ENCODE results near the gene DOCK3. TPM values are rescaled to one million over a fixed set of nuclear protein-coding genes. Genes with fewer than 3 reads are reported as not detected.
A peak's percentile ranks its signal among the peaks of the same experiment; 100 is the strongest.

DOCK3 gene
- total RNA-seq, 1 experiment from 2014 or later, result 8.3 TPM

GRCh38 chr3:51381333-51381705, 706.6 kb downstream of the DOCK3 start:
- Histone ChIP-seq H3K27ac (ENCODE audit: insufficient read length, low read depth, low read length) (no peak overlapping the region), H3K4ac (ENCODE audit: low read depth, low read length) (no peak overlapping the region), H4K5ac (ENCODE audit: insufficient read length, low read depth, low read length) (no peak overlapping the region), H3K9me3 (ENCODE audit: control insufficient read depth, low read depth, low read length) (no peaks in the 10 kb centered on the region), H3K79me2 (ENCODE audit: insufficient read depth, low read length) (peaks cover 8% of the 10 kb centered on the region; the same call in 1 of the 2 replicates), H3K27me3 (ENCODE audit: insufficient read depth, low read length) (no peaks in the 10 kb centered on the region), H2AFZ (ENCODE audit: low read length) (no peak overlapping the region), H4K20me1 (ENCODE audit: control insufficient read depth, insufficient read depth, insufficient read length) (no peaks in the 10 kb centered on the region), H3K18ac (ENCODE audit: insufficient read length, low read depth, low read length) (no peak overlapping the region), H2BK5ac (ENCODE audit: insufficient read length, low read length) (no peak overlapping the region), H2BK12ac (ENCODE audit: insufficient read length, low read depth, low read length) (no peak overlapping the region), H4K91ac (ENCODE audit: insufficient read length, low read depth, low read length) (no peak overlapping the region), H2AK5ac (ENCODE audit: insufficient read length, low read length) (no peak overlapping the region), H4K8ac (replicated peaks; ENCODE audit: insufficient read length, low read depth, low read length) (no peak overlapping the region), H3K23me2 (ENCODE audit: insufficient read length, low read depth, low read length, poor library complexity, severe bottlenecking) (peaks cover 16% of the 10 kb centered on the region), H3K4me2 (ENCODE audit: insufficient read depth, insufficient read length, low read length) (no peak overlapping the region), H3K23ac (ENCODE audit: insufficient read length, low read depth, low read length) (no peak overlapping the region), H3K79me1 (ENCODE audit: insufficient read depth, low read depth, low read length, poor library complexity, severe bottlenecking) (no peaks in the 10 kb centered on the region), H3K56ac (ENCODE audit: insufficient read length, low read depth, low read length) (no peak overlapping the region), H3K14ac (ENCODE audit: insufficient read depth, low read length) (no peak overlapping the region), H2BK20ac (ENCODE audit: low read depth, low read length, poor library complexity, severe bottlenecking) (no peak overlapping the region), H3K9ac (ENCODE audit: extremely low read depth, insufficient read length, low read length) (no peak overlapping the region), H3K4me1 (ENCODE audit: insufficient read depth, low read length) (0 out of 2 replicates have a peak, but pooled peaks cover 1% of the 10 kb centered on the region), H2BK15ac (ENCODE audit: low read depth, low read length) (no peak overlapping the region), H3T11ph (ENCODE audit: low read length) (no peak overlapping the region), H2BK120ac (ENCODE audit: low read depth, low read length, poor library complexity, severe bottlenecking) (no peak overlapping the region)
- Mint-ChIP-seq H3K9me3 (no peaks in the 10 kb centered on the region), H3K36me3 (ENCODE audit: insufficient read depth in 1 of 3, low read depth in 3 of 3) (peaks cover under 1 to 13% (median 11%) of the 10 kb centered on the region in 3 experiments), H3K27ac (peak overlapping the region in 1 of 3 experiments; percentile 70; a peak in 2 of 7 replicates), H3K27me3 (ENCODE audit: low read depth) (peaks cover 2% of the 10 kb centered on the region; the same call in 1 of the 2 replicates), H3K4me3 (no peak overlapping the region), H3K4me1 (peaks cover 18 to 22% of the 10 kb centered on the region in 2 experiments)
- no peak for DNase-seq
- TF ChIP-seq CTCF (conservative IDR thresholded peaks at IDR 0.05), result no peak
- WGBS (ENCODE audit: extremely low coverage, insufficient read length, low lambda C conversion rate), result no CpG with 5 or more reads among the region's 18 CpGs

Measured in H9 (cell line).